SU-DHL-6 (cell line): ENCODE results near the gene NCOR2.

Experiments used
- EZH2phosphoT487 ChIP-seq: fragments of 200-600 bp; sonication (generic), shearing (Covaris generic); conservative IDR thresholded peaks from 2 replicates; pipeline ENCODE4 v1.6.1; 2018; ENCODE audit warnings: mild to moderate bottlenecking, antibody characterized with exemption, low read length, moderate library complexity, mixed read lengths
- TF ChIP-seq, protein P1 (sequence below): fragments of 200-600 bp; sonication (generic); IDR thresholded peaks from one replicate; pipeline ENCODE4 v1.5.1; 2017; ENCODE audit warnings: antibody characterized with exemption, mild to moderate bottlenecking, low read length, moderate library complexity; ENCODE audit not compliant: insufficient read depth, poor library complexity, severe bottlenecking

DNA sequence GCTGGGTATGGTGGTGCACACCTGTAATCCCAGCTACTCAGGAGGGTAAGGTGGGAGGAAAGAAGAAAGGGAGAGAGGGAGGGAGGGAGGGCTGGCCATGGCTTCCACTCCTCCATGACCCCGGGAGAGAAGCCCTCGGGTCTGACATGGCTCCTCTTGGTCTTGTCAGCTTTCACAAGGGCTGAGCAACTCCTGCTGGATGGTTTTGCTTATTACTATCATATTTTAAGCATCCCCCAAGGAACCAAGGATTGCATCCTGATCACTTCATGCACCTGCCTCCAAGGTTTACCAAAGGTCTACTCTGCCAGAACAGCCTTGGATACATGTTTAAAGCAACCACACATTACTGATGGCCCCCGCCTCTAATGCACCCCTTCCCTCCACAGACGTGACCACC lies 28.0 kb upstream of the NCOR2 start:
- TF ChIP-seq, protein P1, sequence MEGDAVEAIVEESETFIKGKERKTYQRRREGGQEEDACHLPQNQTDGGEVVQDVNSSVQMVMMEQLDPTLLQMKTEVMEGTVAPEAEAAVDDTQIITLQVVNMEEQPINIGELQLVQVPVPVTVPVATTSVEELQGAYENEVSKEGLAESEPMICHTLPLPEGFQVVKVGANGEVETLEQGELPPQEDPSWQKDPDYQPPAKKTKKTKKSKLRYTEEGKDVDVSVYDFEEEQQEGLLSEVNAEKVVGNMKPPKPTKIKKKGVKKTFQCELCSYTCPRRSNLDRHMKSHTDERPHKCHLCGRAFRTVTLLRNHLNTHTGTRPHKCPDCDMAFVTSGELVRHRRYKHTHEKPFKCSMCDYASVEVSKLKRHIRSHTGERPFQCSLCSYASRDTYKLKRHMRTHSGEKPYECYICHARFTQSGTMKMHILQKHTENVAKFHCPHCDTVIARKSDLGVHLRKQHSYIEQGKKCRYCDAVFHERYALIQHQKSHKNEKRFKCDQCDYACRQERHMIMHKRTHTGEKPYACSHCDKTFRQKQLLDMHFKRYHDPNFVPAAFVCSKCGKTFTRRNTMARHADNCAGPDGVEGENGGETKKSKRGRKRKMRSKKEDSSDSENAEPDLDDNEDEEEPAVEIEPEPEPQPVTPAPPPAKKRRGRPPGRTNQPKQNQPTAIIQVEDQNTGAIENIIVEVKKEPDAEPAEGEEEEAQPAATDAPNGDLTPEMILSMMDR, result no peak
- TF ChIP-seq EZH2phosphoT487, result no peak
